Measurements from ENCODE around the gene MMP28. TPM values are rescaled to one million over a fixed set of nuclear protein-coding genes. Genes with fewer than 3 reads are reported as not detected.

MMP28 gene
- total and polyA plus RNA-seq, 10 of the 15 experiments (the other 5 are each of a cell fraction or from before 2014, with no cell fraction given): not detected

DNA sequence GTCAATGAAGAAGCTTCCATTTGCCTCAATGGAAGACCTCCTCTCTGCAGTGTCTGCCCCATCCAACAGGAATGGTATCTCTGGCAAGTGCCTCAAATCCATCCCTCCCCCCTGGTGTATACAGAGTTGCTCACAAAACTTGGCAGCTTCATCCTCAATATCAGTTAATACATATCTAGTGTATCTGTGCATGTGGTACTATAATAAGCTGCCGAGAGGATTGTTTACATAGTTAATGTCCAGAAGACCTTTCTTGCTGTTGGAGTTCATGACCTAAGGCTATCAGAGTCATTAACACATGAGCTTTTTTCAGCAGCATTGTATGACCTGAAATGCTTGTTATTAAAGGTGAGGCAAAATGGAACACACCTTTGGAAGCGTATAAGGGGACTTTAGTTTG lies 78.0 kb downstream of the MMP28 start:
- no peaks in the 10 kb centered on the region for H3K9me3 ChIP-seq (replicated peaks; ENCODE audit: control insufficient read depth, insufficient read depth, low read length)
- in situ Hi-C loops (cut with MboI) (no loop called here), intact Hi-C loops (cut with micrococcal nuclease; ENCODE audit: unreplicated experiment) (no loop called here)
- 94% methylated on average over 2 of the region's 2 CpGs for WGBS (ENCODE audit: insufficient coverage, insufficient replicate concordance, low lambda C conversion rate, missing lambda C conversion rate)
- no peaks in the 10 kb centered on the region for H3K79me2 ChIP-seq (ENCODE audit: control insufficient read depth, insufficient read depth, low read length)
- H3K36me3 ChIP-seq (ENCODE audit: control insufficient read depth in 2 of 2, insufficient read depth in 2 of 2, low read length in 1 of 2): peaks cover 3 to 34% of the 10 kb centered on the region in 2 experiments
- H3K27ac ChIP-seq (ENCODE audit: control insufficient read depth, insufficient read depth): no peak overlapping the region
- TF ChIP-seq MEF2A (IDR thresholded peaks at IDR 0.05; ENCODE audit: insufficient read depth, low read depth, low read length): no peak
- no peak for TF ChIP-seq PML (IDR thresholded peaks at IDR 0.05; ENCODE audit: low read length)
- no peak for TF ChIP-seq ATF7 (IDR thresholded peaks at IDR 0.05; ENCODE audit: low read depth)
- no peak for TF ChIP-seq YY1 (IDR thresholded peaks at IDR 0.05; ENCODE audit: low read depth, low read length)
- no peak for TF ChIP-seq SMARCA5 (IDR thresholded peaks at IDR 0.05)
- TF ChIP-seq NKRF (conservative IDR thresholded peaks at IDR 0.05): no peak
- no peak for TF ChIP-seq GABPA (IDR thresholded peaks at IDR 0.05; ENCODE audit: low read depth)
- no peak for TF ChIP-seq SKIL (IDR thresholded peaks at IDR 0.05; ENCODE audit: low read depth, poor library complexity, severe bottlenecking)
- no peak for TF ChIP-seq IKZF2 (IDR thresholded peaks at IDR 0.05)
- TF ChIP-seq ZZZ3 (IDR thresholded peaks at IDR 0.05; ENCODE audit: control insufficient read depth, insufficient read length, low read depth): no peak
- FAIRE-seq: no peak
- ChIA-PET RAD21 (ENCODE audit: unreplicated experiment) (no interaction called here), SMC1A (ENCODE audit: uncharacterized antibody, unreplicated experiment) (interaction anchor here (1.1 to 1.2 kb wide), 3 partner anchors 8 to 47 kb away, joined by 3 to 4 read pairs (median 3); no protein-coding TSS in a partner anchor), POLR2A (no interaction called here), CTCF (interaction anchor here (1.3 to 1.8 kb wide), 3 partner anchors 14 to 104 kb away, joined by 4 to 5 read pairs (median 4); partner anchors contain the start of gene RASL10B)
- ATAC-seq: no peak
- no peak overlapping the region for H3K4me3 ChIP-seq
- H3K27me3 ChIP-seq (replicated peaks in 1 of 2; ENCODE audit: control insufficient read depth in 2 of 2, insufficient read depth in 2 of 2, low read length in 1 of 2): no peaks in the 10 kb centered on the region
- H4K20me1 ChIP-seq (ENCODE audit: control insufficient read depth, insufficient read depth): no peaks in the 10 kb centered on the region
- H3K4me1 ChIP-seq (ENCODE audit: control insufficient read depth, insufficient read depth, low read length): no peaks in the 10 kb centered on the region
- no TSS peak for BruUV-seq (replicated peaks)
- DNase-seq (ENCODE audit: low read depth, low spot score): no peak
- H2AFZ ChIP-seq (ENCODE audit: control insufficient read depth, low read depth, low read length): no peak overlapping the region
- no peak overlapping the region for H3K4me2 ChIP-seq (ENCODE audit: control insufficient read depth, insufficient read depth)
- no peak overlapping the region for H3K9ac ChIP-seq (ENCODE audit: control insufficient read depth, insufficient read depth, low read length)
